ENCODE results near the gene EFTUD2. TPM values are rescaled to one million over a fixed set of nuclear protein-coding genes. Genes with fewer than 3 reads are reported as not detected.

The EFTUD2 gene
- polyA plus RNA-seq, 3 donors = 82.9 to 144 (median 104) TPM

DNA sequence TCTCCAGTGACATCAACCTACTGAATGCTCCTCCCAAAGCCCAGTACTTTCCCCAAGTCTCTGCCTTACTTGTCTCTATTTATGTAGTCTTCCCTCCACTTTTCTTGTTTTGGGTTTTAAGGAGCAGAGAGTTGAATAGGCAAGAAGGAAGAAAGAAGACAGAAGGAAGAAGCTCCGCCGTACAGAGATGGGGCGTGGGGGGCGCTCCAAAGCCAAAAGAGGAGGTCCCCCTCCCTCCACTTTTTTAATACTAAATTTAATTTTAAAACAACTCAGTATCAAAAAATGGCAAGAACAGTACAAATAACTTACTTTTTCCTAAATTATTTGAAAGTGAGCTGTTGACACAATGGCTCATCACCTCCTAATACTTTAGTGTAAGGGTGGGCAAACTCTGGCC is 4.6 kb downstream of the EFTUD2 start:
- no peak for TF ChIP-seq CTCF (IDR thresholded peaks at IDR 0.05)
- H3K4me3 Mint-ChIP-seq = no peak overlapping the region
- Histone ChIP-seq H3K79me2 (ENCODE audit: insufficient read depth, low read length) (peaks cover 95% of the 10 kb centered on the region), H4K20me1 (ENCODE audit: insufficient read depth, low read length) (peaks cover 90% of the 10 kb centered on the region), H3K4me3 (replicated peaks in 1 of 3; ENCODE audit: low read depth in 2 of 3, low read length in 3 of 3) (no peak overlapping the region), H3K4me2 (replicated peaks; ENCODE audit: extremely low read depth, low read length, poor library complexity, severe bottlenecking) (no peak overlapping the region), H3K36me3 (replicated peaks in 1 of 2; ENCODE audit: control insufficient read depth in 1 of 2, insufficient read depth in 2 of 2, low read length in 2 of 2) (peaks cover 30 to 64% of the 10 kb centered on the region in 2 donors), H3K9ac (ENCODE audit: insufficient read depth, low read length, poor library complexity, severe bottlenecking) (no peak overlapping the region), H3K9me3 (replicated peaks in 1 of 2; ENCODE audit: control insufficient read depth in 1 of 2, insufficient read depth in 1 of 2, low read length in 2 of 2) (no peaks in the 10 kb centered on the region), H2AFZ (ENCODE audit: insufficient read depth, low read depth, low read length, poor library complexity, severe bottlenecking) (no peak overlapping the region), H3K27ac (ENCODE audit: low read depth in 1 of 2, low read length in 2 of 2) (no peak overlapping the region), H3K4me1 (ENCODE audit: control insufficient read depth in 1 of 2, insufficient read depth in 2 of 2, low read length in 2 of 2) (peaks cover 13 to 18% of the 10 kb centered on the region in 2 donors), H3K27me3 (ENCODE audit: control insufficient read depth in 2 of 2, insufficient read depth in 2 of 2, low read length in 2 of 2) (no peaks in the 10 kb centered on the region)
- peaks cover 14% of the 10 kb centered on the region for H3K4me1 Mint-ChIP-seq
- no peaks in the 10 kb centered on the region for H3K27me3 Mint-ChIP-seq (ENCODE audit: low read depth in 3 of 3)
- H3K27ac Mint-ChIP-seq = no peak overlapping the region
- peaks cover 31 to 53% of the 10 kb centered on the region in 2 donors for H3K36me3 Mint-ChIP-seq
- WGBS (ENCODE audit: insufficient coverage) = no CpG with 5 or more reads among the region's 4 CpGs
- intact Hi-C loops (cut with micrococcal nuclease) = loop anchor here in 1 of 2 donors (10.0 kb wide), 1 partner anchor 160 kb away; the partner anchor contains the start of gene DCAKD
- no peak for DNase-seq
- H3K9me3 Mint-ChIP-seq = no peaks in the 10 kb centered on the region

GRCh38 chr17:44892250-44892649 is 7.0 kb downstream of the EFTUD2 start:
- TF ChIP-seq CTCF (IDR thresholded peaks at IDR 0.05) = no peak
- Histone ChIP-seq H3K4me3 (replicated peaks in 1 of 3; ENCODE audit: low read depth in 2 of 3, low read length in 3 of 3) (no peak overlapping the region), H3K9ac (ENCODE audit: insufficient read depth, low read length, poor library complexity, severe bottlenecking) (no peak overlapping the region), H3K4me2 (replicated peaks; ENCODE audit: extremely low read depth, low read length, poor library complexity, severe bottlenecking) (no peak overlapping the region), H2AFZ (ENCODE audit: insufficient read depth, low read depth, low read length, poor library complexity, severe bottlenecking) (no peak overlapping the region), H4K20me1 (ENCODE audit: insufficient read depth, low read length) (peaks cover 98% of the 10 kb centered on the region), H3K79me2 (ENCODE audit: insufficient read depth, low read length) (peaks cover 86% of the 10 kb centered on the region), H3K27me3 (ENCODE audit: control insufficient read depth in 2 of 2, insufficient read depth in 2 of 2, low read length in 2 of 2) (no peaks in the 10 kb centered on the region), H3K9me3 (replicated peaks in 1 of 2; ENCODE audit: control insufficient read depth in 1 of 2, insufficient read depth in 1 of 2, low read length in 2 of 2) (no peaks in the 10 kb centered on the region), H3K4me1 (ENCODE audit: control insufficient read depth in 1 of 2, insufficient read depth in 2 of 2, low read length in 2 of 2) (peaks cover 25% of the 10 kb centered on the region in 2 donors), H3K27ac (ENCODE audit: low read depth in 1 of 2, low read length in 2 of 2) (no peak overlapping the region), H3K36me3 (replicated peaks in 1 of 2; ENCODE audit: control insufficient read depth in 1 of 2, insufficient read depth in 2 of 2, low read length in 2 of 2) (peaks cover 30 to 64% of the 10 kb centered on the region in 2 donors)
- Mint-ChIP-seq H3K36me3 (peaks cover 31 to 50% of the 10 kb centered on the region in 2 donors), H3K9me3 (no peaks in the 10 kb centered on the region), H3K27me3 (ENCODE audit: low read depth in 3 of 3) (no peaks in the 10 kb centered on the region), H3K4me1 (peaks cover 5% of the 10 kb centered on the region), H3K4me3 (no peak overlapping the region), H3K27ac (no peak overlapping the region)
- intact Hi-C loops (cut with micrococcal nuclease) = loop anchor here in 1 of 2 donors (10.0 kb wide), 1 partner anchor 163 kb away; the partner anchor contains the start of gene DCAKD
- DNase-seq = no peak

Data from CD14-positive monocyte (primary cell).